HG03039 (cell line): ENCODE measurements around the gene RFLNA.

Experiments
- ATAC-seq: cut with Tn5 transposase; IDR thresholded peaks from one replicate; pipeline ENCODE4 v1.9.1; 2021; ENCODE audit warnings: mild to moderate bottlenecking, moderate library complexity; ENCODE audit not compliant: unreplicated experiment

Gene RFLNA

GRCh38 chr12:124302807-124303578 lies 8.1 kb downstream of the RFLNA start:
- ATAC-seq: no peak

GRCh38 chr12:124303579-124304313 lies 8.9 kb downstream of the RFLNA start:
- no peak for ATAC-seq

GRCh38 chr12:124304314-124304790 lies 9.5 kb downstream of the RFLNA start:
- ATAC-seq: no peak

GRCh38 chr12:124305136-124305535 lies 10.2 kb downstream of the RFLNA start:
- no peak for ATAC-seq

- ATAC-seq: no peak
Observed at GRCh38 chr12:124305776-124306685, 11.1 kb downstream of the RFLNA start.

GRCh38 chr12:124306686-124307555 lies 12.0 kb downstream of the RFLNA start:
- no peak for ATAC-seq

GRCh38 chr12:124307556-124307825 lies 12.6 kb downstream of the RFLNA start:
- ATAC-seq: no peak

GRCh38 chr12:124308741-124309140 lies 13.8 kb downstream of the RFLNA start:
- ATAC-seq: no peak

GRCh38 chr12:124309231-124309630 lies 14.3 kb downstream of the RFLNA start:
- no peak for ATAC-seq

GRCh38 chr12:124309744-124310143 lies 14.9 kb downstream of the RFLNA start:
- no peak for ATAC-seq

GRCh38 chr12:124310178-124310577 lies 15.3 kb downstream of the RFLNA start:
- ATAC-seq: no peak

GRCh38 chr12:124310785-124311184 lies 15.9 kb downstream of the RFLNA start:
- ATAC-seq: no peak

GRCh38 chr12:124311292-124312109 lies 16.6 kb downstream of the RFLNA start:
- ATAC-seq: no peak

GRCh38 chr12:124312601-124313000 lies 17.7 kb downstream of the RFLNA start:
- no peak for ATAC-seq

GRCh38 chr12:124314207-124314606 lies 19.3 kb downstream of the RFLNA start:
- ATAC-seq: no peak

GRCh38 chr12:124314766-124315165 lies 19.9 kb downstream of the RFLNA start:
- no peak for ATAC-seq

GRCh38 chr12:124315372-124316044 lies 20.6 kb downstream of the RFLNA start:
- no peak for ATAC-seq

- ATAC-seq: no peak
Observed at GRCh38 chr12:124316257-124316900, 21.5 kb downstream of the RFLNA start.

GRCh38 chr12:124317400-124317799 lies 22.5 kb downstream of the RFLNA start:
- no peak for ATAC-seq
